ENCODE data around the gene NRIP2. TPM values are rescaled to one million over a fixed set of nuclear protein-coding genes. Genes with fewer than 3 reads are reported as not detected.

NRIP2 gene
- total RNA-seq = not detected in 2 replicates

GRCh38 chr12:2834581-2835491 is at the start of gene NRIP2:
Gene NRIP2 (minus strand): TSS chr12:2835035. CDS start chr12:2834983, 52 bp downstream.

GRCh38 chr12:2877047-2877952 is 42.5 kb upstream of the NRIP2 start, which contains the start of the genes FOXM1 and RHNO1:
Gene FOXM1 (minus strand): TSS chr12:2877174. CDS start chr12:2874478, 2,696 bp downstream.
Gene RHNO1 (plus strand): TSS chr12:2877223. CDS start chr12:2885367, 8,144 bp downstream.

GRCh38 chr12:2857021-2857431 is 22.2 kb upstream of the NRIP2 start, which contains the start of gene TEX52:
Gene TEX52 (minus strand): TSS chr12:2857039. CDS start chr12:2857026, 13 bp downstream.

GRCh38 chr12:2812290-2813213 is 22.3 kb downstream of the NRIP2 start, which contains the start of gene ITFG2:
Gene ITFG2 (plus strand): TSS chr12:2812668. CDS start chr12:2812761, 93 bp downstream.

GRCh38 chr12:2794736-2795289 is 40.0 kb downstream of the NRIP2 start, which contains the start of gene FKBP4:
Gene FKBP4 (plus strand): TSS chr12:2794970. CDS start chr12:2795140, 170 bp downstream.

Other genes with a start within 250 kb of the NRIP2 start
- 63.4 and 73.2 TPM in 2 replicates for gene FKBP4, start 40.1 kb downstream of the NRIP2 start, total RNA-seq
- gene ITFG2, start 22.4 kb downstream of the NRIP2 start, total RNA-seq = 18.7 and 21.4 TPM in 2 replicates
- not detected in 2 replicates for gene TEX52, start 22.0 kb upstream of the NRIP2 start, total RNA-seq
- gene FOXM1, start 42.1 kb upstream of the NRIP2 start, total RNA-seq = 29.7 and 54.6 TPM in 2 replicates
- 26.1 and 34.5 TPM in 2 replicates for gene RHNO1, start 42.2 kb upstream of the NRIP2 start, total RNA-seq
- 27.3 and 30.5 TPM in 2 replicates for gene TULP3, start 55.9 kb upstream of the NRIP2 start, total RNA-seq
- 37.6 and 51.3 TPM in 2 replicates for gene TEAD4, start 124.4 kb upstream of the NRIP2 start, total RNA-seq
- gene TSPAN9, start 242.3 kb upstream of the NRIP2 start, total RNA-seq = 41.6 and 46.1 TPM in 2 replicates